Hematopoietic multipotent progenitor cell treated with erythropoietin and hydrocortisone succinate and interleukin-3 and kit ligand, for 6 days (in vitro differentiated cells): Measurements from ENCODE around the gene GLI2.

Source experiments
- DNase-seq: peaks from one replicate; pipeline ENCODE4 v3.0.0-alpha.2; 2015

Gene GLI2

DNA sequence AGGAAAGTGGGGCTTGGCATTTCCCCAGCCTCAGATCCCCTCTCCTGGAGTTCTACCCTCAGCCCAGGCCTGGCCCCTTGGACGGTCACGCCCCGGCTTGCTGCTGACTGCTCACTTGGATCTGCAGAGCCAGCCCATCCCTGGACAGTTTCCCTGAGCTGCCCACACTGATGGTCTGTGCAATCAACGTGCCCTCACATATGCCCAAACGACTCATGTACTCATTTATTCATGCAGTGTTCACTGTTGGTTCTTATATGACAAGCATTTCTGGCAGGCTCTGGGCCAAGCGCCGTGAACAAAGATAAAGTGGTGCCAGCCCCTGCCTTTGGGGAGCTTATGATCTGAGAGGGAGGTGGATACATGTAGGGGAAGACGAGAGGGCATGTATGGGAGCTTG lies 20.3 kb upstream of the GLI2 start:
- no peak for DNase-seq

DNA sequence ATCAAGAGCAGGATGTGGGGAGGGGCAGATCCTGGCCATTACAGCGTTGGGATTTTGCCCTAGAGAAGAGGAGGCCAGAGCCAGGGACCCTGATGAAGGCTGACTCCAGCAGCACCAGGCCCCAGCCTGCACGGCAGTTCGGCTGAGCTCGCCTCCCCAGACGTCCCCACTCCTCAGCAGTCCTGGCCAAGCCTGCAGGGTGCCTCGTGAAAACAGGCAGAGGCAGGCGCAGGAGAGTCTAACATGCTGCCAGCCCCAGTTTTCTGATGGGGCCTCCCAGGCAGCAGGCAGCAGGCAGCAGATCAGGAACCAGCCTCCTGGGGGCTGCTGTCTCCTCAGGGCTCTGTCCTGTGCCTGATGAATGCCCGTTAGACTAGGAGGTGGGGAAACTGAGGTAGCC lies 19.7 kb upstream of the GLI2 start:
- no peak for DNase-seq

DNA sequence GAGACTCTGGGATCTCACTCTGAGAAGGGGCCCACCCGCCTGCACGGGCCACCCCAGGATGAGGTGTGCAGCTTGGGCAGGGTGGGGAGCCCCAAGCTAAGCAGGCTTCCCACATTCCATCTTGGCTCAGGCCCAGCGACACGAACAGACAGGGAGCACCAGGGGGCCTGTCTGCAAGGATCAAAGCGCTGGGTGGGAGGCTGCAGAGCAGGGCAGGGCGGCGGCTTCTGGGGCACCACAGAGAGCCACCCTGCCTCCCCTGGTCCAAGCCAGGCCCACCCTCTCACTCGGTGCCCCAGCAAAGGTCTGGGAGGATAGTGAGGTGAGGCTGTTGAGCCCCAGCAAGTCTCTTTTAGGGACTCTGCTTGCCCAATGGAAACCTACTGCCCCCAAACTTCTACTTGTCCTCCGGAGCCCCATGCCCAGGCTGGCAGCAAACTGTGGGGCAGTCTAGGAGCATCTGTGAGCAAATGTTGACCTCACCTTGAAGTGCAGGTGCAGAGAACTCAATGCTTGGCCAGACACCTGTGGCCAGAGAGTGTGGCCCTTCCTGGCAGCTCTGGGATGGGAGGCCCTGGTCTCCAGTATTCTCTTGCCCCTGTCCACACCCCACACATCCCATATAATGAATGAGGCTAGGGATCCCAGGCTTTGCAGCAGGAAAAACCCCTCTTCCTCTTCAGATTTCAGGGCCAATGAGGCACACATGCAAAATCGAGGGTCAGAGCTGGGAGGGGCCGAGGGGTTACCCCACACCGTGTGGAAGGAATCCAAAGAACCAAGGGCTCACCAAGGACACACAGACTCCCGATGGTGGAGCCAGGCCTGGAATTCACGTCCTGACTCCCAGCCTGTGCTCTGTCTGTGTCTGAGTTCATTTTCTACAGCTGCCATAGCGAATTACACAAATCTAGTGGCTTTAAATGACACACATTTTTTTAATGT lies 18.8 kb upstream of the GLI2 start:
- no peak for DNase-seq

DNA sequence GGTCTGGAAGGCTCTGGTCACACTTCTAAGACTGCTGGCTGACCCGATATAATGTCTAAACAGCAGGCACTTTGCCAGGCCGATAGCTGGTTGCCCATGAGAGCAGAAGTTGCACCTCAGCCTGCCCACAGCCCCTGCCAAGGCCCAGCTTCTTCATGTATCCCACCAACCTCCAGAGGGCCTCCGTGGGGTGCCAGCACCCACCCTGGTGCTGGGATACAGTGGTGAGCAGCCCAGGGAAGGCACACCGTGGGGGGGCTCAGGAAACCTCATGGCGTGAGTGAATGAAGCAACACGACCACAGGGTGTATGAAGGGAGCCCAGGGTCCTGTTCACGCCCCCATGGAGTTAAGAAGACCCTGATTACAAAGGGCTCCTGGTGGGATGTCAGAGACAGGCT lies 16.2 kb upstream of the GLI2 start:
- DNase-seq, result no peak

DNA sequence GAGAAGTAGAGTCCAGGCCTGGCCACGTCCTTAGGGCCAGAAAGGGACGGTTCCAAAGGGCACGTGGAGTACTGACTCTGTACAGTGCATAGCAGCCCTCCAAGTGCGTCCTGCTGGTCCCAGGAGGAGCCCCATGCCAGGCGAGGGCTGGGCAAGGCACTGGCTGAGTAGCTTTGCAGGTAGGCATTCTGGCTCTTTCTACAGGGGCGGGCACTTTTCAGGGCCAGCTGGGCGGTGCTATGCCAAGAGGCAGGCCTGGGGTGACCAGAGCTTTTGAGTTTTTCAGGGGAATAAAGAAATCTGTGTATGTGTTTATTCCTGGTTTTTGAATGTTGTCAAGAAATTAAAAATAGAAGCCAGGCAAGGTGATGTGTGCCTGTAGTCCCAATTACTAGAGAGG lies 15.4 kb upstream of the GLI2 start:
- no peak for DNase-seq

DNA sequence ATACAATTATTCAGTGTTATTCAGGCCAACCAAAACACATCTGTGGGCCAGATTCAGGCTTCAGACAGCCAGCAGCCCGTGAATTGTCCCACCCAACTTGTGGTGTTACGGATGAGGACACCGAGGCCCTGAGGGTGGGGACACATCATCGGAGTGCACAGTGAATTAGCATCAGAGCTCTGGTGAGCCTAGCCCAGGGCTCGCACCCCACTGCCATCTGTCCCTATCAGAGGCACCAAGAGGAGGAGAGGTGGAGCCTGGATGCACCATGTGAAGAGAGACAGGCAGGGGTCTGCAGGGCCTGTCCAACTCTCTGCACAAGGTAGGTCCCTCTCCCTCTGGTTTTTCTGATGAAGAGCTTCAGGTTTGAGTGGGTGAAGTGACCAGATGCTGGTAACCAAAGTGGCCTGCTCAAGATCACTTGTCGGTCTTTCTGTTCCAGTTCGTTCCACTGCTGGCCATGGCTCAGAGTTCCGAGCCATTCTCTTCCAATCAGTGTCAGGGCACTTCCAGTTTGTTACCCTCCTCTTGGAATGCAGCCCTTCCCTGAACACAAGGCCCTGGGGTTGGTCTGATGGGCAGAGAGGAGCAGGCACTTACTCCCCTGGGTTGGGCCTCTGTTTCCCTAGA lies 14.8 kb upstream of the GLI2 start:
- DNase-seq, result no peak

DNA sequence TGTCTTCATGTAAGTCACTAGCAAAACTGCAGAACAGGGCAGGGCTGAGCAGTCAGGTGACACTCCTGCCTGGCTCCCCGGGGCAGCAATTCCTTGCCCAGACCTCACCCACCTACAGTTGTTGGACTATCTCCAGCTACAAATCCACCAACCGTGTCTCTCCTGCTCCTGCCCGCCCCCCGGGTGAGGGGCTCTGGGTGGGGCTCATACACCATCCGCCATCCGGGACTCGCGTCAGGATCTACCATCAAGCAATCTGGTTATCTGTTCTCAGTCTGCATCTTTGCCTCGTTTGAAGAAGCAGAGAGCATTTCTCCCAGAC lies 13.5 kb upstream of the GLI2 start:
- DNase-seq, result no peak

DNA sequence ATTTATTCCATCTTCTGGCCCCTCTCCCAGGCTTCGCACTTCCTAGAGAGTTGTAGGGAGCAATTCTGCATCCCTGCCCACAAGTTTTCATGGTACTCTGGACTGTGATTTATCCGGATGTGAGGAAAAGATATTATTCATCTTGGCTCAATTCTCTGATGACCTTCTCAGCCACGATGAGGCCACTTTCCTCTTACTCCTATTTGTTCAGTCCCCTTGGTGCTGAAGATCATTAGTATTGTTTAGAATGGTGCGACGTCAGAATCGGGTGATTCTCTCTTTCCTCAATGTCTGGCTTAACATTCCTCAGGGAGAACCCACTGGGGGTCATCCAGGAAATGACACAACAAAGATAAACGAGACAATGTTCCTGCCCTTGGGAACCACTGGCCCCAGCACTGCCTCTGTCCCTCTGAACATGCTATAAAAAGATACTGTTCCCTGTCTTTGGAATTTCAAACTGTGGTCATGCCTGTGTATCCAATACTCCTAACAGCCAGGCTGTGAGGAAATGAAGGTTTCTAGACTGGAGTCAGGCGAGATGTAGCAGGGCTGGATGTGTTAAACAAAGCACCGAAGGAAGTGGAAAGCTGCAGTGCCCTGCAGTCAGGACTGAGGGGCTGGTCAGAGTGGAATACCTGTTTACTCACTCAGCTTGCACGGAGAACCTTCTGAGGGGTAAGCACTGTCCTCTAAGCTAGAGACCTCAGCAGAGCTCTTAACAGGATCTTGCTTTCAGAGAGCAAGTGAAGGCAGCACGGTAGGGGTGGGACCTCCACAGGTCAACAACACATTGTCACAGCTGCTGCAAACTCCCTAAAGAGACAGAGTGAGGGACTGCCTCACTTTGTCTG lies 12.9 kb upstream of the GLI2 start:
- DNase-seq, result no peak

DNA sequence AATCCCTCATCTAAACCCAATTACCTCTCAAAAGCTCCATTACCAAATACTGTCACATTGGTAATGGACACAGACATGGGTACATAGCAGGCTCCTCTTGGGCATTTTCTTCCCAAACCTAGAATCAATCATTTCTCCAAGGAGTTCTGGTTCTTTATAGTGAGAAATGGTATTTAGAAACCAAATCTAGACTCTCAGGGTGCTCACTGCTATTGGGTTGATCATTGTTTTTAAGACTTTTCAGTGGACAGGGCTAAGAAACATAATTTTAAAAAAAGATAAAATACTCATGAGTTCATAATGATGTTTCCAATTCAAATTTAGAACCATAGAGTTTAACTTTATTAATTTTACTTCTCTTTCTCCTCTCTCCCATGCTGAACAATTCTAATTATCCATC lies 9.4 kb upstream of the GLI2 start:
- DNase-seq, result no peak

DNA sequence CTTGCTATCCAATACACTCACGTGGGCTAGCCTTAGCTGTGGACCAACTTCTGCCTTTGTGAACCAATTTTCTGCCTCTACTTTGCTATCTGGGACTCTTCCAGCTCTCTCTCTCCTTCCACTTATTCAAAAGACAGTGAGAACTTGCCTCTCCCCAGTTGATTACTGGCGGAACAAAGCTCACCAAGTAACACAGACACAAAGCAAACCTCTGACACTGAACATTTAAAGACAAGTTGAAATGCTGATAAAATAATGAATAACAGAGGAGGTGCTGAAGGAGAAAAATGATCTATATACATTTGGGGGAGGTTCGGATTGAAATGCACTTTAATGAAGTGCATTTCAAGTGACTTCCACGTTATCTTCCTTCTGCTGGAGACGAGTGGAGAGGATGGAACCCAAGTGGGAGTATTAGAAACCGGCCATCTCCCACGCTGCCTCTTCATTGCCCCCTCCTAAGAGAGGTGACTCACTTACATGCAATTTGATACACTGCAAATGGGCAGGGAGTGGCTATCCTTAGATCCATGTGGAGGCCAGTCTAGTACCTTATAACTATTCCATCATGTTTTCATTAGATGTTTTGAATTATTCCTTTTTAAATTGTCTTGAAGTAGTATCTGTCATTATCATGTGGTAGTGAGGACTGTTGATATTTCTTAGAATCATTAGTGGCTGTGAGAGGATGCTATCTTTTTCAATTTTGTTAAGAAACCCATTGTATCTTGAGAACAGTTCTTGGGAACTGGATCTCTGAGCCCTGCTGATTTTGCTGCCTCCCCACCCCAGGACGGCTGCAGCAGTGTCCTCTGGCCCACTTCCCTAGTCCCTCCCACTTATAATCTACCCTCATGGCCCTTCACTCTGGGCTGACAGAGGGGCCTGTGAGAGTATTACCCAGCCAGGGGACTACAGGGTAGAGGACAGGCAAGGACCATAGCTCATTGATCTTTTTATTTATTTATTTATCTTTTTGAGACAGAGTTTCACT lies 6.0 kb upstream of the GLI2 start:
- no peak for DNase-seq

DNA sequence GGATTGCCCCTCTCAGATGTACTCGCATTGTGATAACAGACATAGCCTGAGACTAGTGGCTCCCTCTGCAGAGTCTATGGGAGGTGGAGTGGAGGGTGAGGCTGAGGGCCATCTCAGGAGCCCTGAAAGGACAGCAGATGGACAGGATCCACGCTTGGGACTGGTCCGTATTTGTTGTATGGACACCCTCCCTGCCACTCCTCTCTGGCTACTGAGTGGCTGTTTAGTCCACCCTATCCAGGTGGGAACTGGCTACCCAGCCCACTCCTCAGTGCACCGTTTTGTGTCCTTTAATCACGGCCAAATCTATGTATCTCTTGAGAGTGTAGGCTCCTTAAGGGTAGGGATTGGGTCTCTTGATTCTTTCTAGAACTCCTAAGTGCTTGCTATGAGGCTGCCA lies 4.5 kb upstream of the GLI2 start:
- DNase-seq, result no peak

DNA sequence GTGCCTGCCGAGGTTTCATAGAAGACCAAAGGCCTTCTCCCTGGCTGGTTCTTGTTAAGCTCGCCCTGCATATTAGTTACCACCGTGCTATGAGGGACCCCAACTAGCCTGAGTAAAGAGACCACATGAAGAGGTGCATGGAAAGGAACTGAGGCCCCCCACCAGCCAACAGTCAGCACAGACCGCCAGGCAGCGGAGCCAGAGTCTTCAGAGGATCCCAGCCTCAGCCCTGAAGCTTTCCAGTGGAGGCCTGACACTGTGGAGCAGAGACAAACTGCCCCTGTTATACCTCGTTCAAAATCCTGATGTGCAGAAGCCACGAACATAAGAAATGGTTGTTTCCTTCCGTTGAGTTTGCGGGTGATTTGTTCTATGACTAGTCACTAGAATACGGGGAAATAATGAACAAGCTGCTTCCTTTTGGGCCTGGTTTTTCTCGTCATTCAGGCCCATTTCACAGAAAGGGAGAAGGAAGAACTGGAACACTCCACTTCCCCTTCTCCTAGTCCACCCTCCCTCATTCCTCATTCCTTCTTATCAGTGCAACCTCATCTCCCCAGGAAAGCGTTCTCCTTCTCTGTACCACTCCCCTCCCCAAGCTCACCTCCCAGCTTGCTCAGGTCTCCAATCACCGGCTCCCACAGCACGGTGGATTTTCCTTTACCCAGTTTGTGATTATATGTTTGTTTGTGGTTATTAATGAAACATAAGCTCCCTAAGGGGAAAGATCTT lies 3.0 kb upstream of the GLI2 start:
- DNase-seq, result peak; percentile 16

DNA sequence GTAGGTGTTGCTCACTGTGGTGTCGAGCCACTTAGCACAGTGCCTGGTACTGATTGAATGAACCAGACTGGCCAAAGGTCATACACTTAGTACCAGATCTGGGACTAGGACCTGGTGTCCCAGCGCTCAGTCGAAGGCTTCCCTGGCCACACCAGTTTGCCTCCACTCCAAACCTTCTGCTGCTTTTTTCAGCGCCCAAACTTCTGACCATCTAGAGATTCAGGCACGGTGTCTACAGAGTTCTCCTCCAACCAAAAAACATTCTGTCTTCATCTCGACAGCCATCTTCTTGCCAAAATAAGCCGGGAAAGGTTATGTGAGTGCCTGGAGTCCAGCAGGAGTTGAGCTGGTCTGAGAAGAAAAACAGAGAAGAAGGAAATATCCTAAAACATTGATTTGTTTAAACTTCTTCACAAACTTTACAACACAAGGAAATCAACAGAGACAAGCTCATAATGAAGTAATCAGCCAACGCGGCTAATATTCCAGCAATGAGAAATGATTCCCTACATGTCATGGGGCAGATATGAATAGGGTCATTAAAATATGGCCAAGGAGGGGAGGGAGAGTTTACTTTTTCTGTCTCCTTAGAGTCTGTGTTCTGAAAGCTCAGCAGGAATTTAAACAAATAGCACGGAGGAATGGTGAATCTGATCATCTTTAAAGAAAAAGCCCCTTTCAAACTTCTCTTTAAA lies 2.3 kb upstream of the GLI2 start:
- no peak for DNase-seq

DNA sequence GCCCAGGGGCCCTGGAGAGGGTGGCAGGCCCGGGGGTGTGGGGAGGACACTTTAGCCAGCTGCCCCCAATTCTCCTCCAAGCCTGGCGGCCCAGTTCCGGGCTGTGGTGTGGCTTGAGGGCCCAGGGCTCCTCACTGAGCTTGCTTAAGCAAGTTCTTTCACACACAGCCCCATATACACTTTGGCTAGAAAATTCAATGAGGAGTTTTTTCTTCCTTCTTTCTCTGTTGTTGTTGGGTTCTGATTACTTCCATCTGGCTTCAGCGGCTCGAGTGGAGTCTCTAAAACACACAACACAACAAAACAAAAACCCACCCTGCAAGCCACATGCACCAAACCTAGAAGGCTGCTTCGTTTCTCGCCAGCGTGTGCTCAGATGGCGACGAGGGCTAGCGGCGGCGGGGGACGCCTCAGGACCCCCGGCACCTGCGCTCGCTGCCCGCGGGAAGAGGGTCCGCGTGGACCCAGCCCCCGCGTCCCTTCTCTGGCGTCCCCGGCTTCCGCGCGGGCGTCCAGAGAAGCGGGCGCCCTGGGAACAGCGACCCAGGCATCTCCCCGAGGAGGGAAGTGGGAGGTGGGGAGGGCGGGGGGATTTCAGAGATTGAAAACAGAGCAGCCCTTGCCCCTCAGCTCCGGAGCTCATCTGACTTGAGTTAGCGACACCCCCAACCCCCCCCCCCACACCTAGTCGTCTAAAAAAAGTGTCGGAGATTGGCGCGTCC lies 577 bp upstream of the GLI2 start:
- DNase-seq, result no peak

DNA sequence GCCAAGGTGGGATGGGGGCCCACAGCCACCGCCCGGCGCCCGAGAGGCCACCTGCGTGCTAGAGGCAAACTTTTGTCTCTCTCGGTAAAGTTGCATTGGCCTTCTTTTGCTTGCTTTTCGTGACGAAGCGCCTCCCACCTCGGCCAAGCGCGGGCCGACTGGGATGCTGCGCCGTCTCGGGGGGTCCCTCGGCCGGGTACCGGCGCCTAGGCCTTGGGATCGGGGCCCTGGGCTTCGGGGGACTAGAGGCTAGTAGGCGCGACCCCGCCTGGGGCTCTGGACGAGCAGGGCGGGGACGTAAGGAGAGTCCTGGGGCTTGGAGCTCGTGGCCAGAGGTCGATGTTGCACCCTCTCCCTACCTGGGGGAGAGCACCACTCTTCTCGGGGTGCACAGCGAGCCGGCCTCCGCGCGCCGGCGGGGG lies 545 bp downstream of the GLI2 start:
- DNase-seq, result no peak

DNA sequence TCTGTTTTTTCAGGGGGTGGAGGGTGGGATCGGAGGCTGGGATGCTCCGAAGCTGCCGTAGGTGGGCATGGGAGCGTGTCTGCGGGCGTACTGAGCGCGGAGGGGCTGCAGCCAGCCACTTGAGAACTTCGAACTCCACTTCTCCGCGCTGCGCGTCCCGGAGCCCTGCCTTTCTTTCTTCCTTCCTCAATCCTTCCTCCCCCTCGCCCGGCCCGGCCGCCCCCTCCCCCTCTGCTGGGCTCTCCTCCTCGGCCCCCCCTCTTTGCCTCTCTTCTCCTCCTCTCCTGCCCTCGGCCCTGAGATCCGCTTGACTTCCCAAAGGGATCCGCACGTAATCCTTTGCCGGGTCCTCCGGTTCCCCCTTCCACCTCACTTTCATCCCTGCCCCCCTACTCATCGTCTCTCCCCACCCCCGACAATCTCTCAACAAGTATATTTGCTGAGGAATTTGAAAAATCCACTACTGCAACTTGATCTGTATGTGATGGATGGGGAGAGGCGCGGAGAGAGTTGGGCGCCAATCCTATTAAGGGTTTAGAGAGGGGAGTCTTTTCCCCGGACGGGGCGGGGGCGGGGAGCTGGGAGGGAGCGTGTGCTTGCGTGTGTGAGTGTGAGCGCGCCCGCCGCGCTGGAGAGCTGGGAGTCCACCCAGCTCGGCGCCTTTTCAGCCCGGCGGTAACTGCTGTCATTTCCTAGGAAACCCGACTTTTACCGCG lies 1.1 kb downstream of the GLI2 start:
- DNase-seq, result peak; percentile 10

DNA sequence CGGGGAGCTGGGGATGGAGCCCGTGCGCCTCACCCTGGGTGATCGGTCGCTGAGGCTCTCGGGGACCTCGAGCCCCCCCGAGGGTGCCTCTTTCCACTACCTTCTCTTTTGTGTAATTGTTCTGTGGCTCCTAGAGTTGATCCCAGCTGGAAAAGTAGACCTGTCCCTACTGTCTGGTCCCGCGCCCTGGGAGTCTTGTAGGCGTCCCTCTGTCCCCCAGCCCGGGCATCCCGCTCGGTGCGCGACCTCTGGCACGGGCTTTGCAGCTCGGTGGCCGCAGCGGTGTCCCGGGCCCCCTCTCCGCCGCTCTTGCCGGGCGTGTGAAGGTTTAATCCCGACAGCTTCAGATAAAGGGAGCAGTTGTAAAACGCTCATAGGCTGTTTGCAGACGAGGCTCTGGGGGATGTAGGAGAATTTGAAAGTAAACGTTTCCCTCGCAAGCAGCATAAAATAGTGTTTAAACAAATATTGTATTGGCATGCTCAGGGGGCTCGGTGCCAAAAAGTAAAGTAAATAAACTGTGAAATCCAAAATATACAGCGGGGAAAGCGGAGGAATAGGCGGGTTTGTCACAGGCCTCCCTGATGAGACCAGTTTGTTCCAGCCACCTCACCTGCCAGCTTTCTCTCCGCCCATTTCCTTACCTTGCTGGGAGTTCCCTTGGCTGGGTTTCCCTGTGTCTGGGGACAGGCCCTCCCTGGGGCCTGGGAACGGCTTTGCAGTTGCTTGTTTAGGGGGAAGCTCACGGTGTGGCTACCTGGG lies 1.9 kb downstream of the GLI2 start:
- DNase-seq, result no peak

DNA sequence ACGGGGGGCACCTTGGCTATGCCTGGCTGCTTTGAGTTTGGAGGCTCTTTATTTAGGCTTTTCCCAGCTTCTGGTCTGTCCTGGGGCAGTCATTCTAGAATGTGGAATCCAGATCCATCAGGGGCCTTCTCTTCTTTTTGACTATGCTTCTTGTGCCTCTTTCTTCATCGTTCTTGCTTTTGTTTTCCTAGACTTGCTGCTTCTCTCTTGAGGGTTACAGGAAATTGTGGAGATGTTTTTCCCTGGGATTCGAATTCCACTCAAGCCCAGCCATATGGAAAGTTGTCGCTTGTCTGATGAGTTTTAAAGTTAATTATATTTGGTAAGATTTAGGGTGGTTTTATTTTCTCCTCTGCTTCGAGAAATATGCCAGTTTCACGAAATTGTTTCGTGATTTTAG lies 2.4 kb downstream of the GLI2 start:
- no peak for DNase-seq
